Smooth muscle cell (in vitro differentiated cells): ENCODE results near the gene SNED1. TPM values are rescaled to one million over a fixed set of nuclear protein-coding genes. Genes with fewer than 3 reads are reported as not detected.

Experiments
- DNase-seq: peaks from one replicate; lab custom pipeline; 2025; ENCODE audit not compliant: unreplicated experiment; lab: John Stamatoyannopoulos, UW
- H2AFZ ChIP-seq: fragments of 200-600 bp; sonication (generic); 2 replicates; pipeline ENCODE4 v1.6.0; 2016; ENCODE audit warnings: antibody characterized with exemption, low read depth, mild to moderate bottlenecking
- H3F3A ChIP-seq: fragments of 200-600 bp; sonication (generic); 2 replicates; pipeline ENCODE4 v1.6.0; 2017; ENCODE audit warnings: antibody characterized with exemption, low read depth
- H3K27ac ChIP-seq: fragments of 200-600 bp; sonication (generic); 2 replicates; pipeline ENCODE4 v1.5.1; 2016; ENCODE audit warnings: low read depth, mild to moderate bottlenecking
- H3K27me3 ChIP-seq: fragments of 200-600 bp; sonication (generic); 2 replicates; pipeline ENCODE4 v1.6.1; 2016; ENCODE audit warnings: low read depth, mild to moderate bottlenecking
- H3K36me3 ChIP-seq: fragments of 200-600 bp; sonication (generic); 2 replicates; pipeline ENCODE4 v1.5.1; 2016; ENCODE audit warnings: low read depth
- H3K4me1 ChIP-seq: fragments of 200-600 bp; sonication (generic); 2 replicates; pipeline ENCODE4 v1.5.1; 2016; ENCODE audit warnings: low read depth
- H3K4me2 ChIP-seq: fragments of 200-600 bp; sonication (generic); 2 replicates; pipeline ENCODE4 v1.6.0; 2016; ENCODE audit warnings: mild to moderate bottlenecking
- H3K4me3 ChIP-seq: fragments of 200-600 bp; sonication (generic); 2 replicates; pipeline ENCODE4 v1.5.1; 2016; ENCODE audit warnings: mild to moderate bottlenecking
- H3K79me2 ChIP-seq: fragments of 200-600 bp; sonication (generic); 2 replicates; pipeline ENCODE4 v1.6.0; 2016; ENCODE audit warnings: low read depth, mild to moderate bottlenecking
- H3K9ac ChIP-seq: fragments of 200-600 bp; sonication (generic); 2 replicates; pipeline ENCODE4 v1.6.0; 2016; ENCODE audit warnings: low read depth
- H3K9me3 ChIP-seq: fragments of 200-600 bp; sonication (generic); replicated peaks from 2 replicates; pipeline ENCODE4 v1.5.1; 2016; ENCODE audit warnings: low read depth
- H4K20me1 ChIP-seq: fragments of 200-600 bp; sonication (generic); 2 replicates; pipeline ENCODE4 v1.6.0; 2016; ENCODE audit warnings: low read depth
- WGBS: methylation state at CpG from one replicate; pipeline ENCODE4 v1.1.7; 2016; ENCODE audit warnings: low lambda C conversion rate; 5-methylcytosine and 5-hydroxymethylcytosine counted together
- polyA plus RNA-seq: library from polyadenylated mRNA; unstranded; fragments of >200 nt; fragmentation: Nextera tagmentation; extraction: Ambion mirVana; gene quantifications from 2 replicates; pipeline ENCODE4 v1.2.1, GENCODE V29; 2016
- total RNA-seq: library from RNA; depleted of rRNA; stranded (reverse); fragments of >200 nt; gene quantifications from 2 replicates; pipeline ENCODE4 v1.2.3, GENCODE V29; 2014
- TF ChIP-seq, protein P1 (sequence below): fragments of 200-600 bp; sonication (generic); IDR thresholded peaks from 2 replicates; pipeline ENCODE4 v1.5.1; 2017; ENCODE audit warnings: borderline replicate concordance, mild to moderate bottlenecking, antibody characterized with exemption; ENCODE audit not compliant: insufficient read depth, poor library complexity, severe bottlenecking

The SNED1 gene
- total and polyA plus RNA-seq, 2 experiments from 2014 or later, result 0.36 to 3.0 TPM

DNA sequence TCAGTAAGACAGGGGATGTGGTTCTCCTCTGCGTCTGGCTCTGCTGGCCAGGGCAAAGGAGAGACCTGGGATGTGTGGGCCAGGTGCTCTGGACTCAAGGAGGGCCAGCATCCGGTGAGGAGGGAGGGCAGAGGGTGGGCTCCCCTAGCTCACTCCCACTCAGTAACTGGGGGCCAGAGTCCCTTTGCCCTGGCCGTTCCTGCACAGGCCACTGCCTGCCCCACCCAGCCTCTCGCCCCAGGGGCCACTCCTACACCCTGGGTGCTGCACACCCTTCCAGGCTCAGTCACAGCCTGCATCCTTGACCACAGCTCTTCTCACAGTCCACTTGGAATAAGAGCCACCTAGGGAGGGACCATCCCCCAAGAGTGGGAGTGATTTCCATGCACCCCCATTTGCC, 41.0 kb downstream of the SNED1 start:
- Histone ChIP-seq H3K27me3 (peaks cover 58% of the 10 kb centered on the region), H3K4me3 (no peak overlapping the region), H3K27ac (no peak overlapping the region), H3K79me2 (no peaks in the 10 kb centered on the region), H3K4me1 (peaks cover 3% of the 10 kb centered on the region), H3K36me3 (no peaks in the 10 kb centered on the region), H3F3A (no peaks in the 10 kb centered on the region), H3K4me2 (no peak overlapping the region), H3K9ac (no peak overlapping the region), H4K20me1 (no peaks in the 10 kb centered on the region), H2AFZ (no peak overlapping the region), H3K9me3 (no peaks in the 10 kb centered on the region)
- TF ChIP-seq, protein P1, sequence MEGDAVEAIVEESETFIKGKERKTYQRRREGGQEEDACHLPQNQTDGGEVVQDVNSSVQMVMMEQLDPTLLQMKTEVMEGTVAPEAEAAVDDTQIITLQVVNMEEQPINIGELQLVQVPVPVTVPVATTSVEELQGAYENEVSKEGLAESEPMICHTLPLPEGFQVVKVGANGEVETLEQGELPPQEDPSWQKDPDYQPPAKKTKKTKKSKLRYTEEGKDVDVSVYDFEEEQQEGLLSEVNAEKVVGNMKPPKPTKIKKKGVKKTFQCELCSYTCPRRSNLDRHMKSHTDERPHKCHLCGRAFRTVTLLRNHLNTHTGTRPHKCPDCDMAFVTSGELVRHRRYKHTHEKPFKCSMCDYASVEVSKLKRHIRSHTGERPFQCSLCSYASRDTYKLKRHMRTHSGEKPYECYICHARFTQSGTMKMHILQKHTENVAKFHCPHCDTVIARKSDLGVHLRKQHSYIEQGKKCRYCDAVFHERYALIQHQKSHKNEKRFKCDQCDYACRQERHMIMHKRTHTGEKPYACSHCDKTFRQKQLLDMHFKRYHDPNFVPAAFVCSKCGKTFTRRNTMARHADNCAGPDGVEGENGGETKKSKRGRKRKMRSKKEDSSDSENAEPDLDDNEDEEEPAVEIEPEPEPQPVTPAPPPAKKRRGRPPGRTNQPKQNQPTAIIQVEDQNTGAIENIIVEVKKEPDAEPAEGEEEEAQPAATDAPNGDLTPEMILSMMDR, result no peak
- 92% methylated on average over 3 of the region's 4 CpGs for WGBS
- DNase-seq, result no peak

DNA sequence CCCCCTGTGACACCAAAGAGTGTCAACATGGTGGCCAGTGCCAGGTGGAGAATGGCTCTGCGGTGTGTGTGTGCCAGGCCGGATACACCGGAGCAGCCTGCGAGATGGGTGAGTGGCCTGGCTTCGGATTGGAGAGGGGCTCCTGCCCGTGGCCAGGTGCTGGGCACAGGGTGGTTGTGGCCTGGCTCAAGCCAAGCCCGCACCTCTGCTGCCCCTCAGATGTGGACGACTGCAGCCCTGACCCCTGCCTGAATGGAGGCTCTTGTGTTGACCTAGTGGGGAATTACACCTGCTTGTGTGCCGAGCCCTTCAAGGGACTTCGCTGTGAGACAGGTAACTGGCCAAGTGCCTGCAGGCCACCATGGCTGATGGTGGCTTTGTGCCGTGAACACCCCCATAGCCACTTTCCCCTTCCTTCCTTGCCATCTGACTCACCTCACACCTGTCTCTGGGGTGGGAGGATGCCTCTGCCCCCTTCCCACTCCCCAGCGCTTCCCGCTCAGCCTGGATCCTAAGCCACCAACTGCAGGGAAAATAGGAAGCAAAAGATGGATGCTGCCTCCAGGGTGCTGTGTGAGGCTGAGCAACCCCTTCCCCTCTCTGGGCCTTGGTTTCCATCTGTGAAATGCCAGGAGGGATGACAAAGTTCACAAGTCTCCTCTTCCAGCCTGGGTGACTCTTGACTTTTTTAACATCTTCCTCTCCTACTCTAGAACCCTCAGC, 41.8 kb downstream of the SNED1 start:
- no peaks in the 10 kb centered on the region for H3K79me2 ChIP-seq
- no peaks in the 10 kb centered on the region for H3F3A ChIP-seq
- no peak overlapping the region for H3K4me3 ChIP-seq
- DNase-seq, result no peak
- no peak overlapping the region for H3K27ac ChIP-seq
- peaks cover 63% of the 10 kb centered on the region for H3K27me3 ChIP-seq
- TF ChIP-seq, protein P1, result no peak
- no peaks in the 10 kb centered on the region for H3K9me3 ChIP-seq
- peaks cover 3% of the 10 kb centered on the region for H3K4me1 ChIP-seq
- H3K9ac ChIP-seq, result no peak overlapping the region
- H3K4me2 ChIP-seq, result no peak overlapping the region
- H4K20me1 ChIP-seq, result no peaks in the 10 kb centered on the region
- no peak overlapping the region for H2AFZ ChIP-seq
- WGBS, result 93% methylated on average over 13 of the region's 13 CpGs
- H3K36me3 ChIP-seq, result no peaks in the 10 kb centered on the region

DNA sequence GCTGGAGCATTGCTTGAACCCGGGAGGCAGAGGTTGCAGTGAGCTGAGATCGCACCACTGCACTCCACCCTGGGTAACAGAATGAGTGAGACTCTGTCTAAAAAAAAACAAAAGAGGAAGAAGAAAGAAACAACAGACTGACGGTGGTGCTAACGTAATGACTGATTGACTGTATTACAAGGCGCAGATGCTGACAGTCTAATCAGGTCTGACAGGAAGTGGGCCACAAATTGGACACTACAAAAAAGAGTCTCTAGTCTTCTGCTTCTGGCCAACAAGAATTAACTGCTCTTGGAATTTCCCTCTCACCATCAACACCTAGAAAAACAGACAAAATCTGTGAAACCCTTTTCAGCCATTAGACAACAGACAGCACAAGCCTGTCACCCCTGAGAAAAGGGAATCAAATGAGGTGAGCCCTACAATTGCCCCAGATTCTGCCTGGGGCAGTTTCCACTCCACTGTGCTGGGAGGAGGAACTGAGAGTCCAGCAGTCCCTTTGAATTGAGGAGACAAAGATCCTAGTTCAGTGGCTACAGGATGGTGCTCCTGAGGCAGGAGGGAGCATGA, 43.3 kb downstream of the SNED1 start:
- Histone ChIP-seq H4K20me1 (no peaks in the 10 kb centered on the region), H3K9me3 (no peaks in the 10 kb centered on the region), H3K79me2 (no peaks in the 10 kb centered on the region), H3K27ac (no peak overlapping the region), H3K36me3 (no peaks in the 10 kb centered on the region), H3K4me2 (no peak overlapping the region), H2AFZ (no peak overlapping the region), H3K4me3 (no peak overlapping the region), H3F3A (no peaks in the 10 kb centered on the region), H3K4me1 (no peaks in the 10 kb centered on the region), H3K27me3 (peaks cover 51% of the 10 kb centered on the region), H3K9ac (no peak overlapping the region)
- no peak for DNase-seq
- TF ChIP-seq, protein P1, result no peak
- WGBS, result 74% methylated on average over 5 of the region's 5 CpGs

DNA sequence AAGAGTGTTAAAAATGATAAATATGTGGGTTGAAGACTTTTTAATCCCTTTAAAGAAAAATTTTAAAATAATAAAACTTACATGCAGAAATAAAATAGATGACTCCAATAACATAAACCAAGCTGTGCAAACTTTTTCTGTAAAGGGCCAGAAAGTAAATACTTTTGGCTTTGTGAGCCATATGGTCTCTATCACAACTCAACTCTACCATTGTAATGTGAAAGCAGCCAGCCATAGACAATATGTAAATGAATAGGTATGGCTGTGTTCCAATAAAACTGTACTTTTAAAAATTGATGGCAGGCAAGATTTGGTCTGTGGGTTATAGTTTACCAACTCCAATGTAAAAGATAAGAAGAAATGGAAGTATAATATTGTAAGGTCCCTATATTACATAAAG, 45.2 kb downstream of the SNED1 start:
- Histone ChIP-seq H3K27me3 (peaks cover 33% of the 10 kb centered on the region), H3K27ac (no peak overlapping the region), H3K4me2 (no peak overlapping the region), H3K9ac (no peak overlapping the region), H3K4me3 (no peak overlapping the region), H3K36me3 (no peaks in the 10 kb centered on the region), H3K79me2 (no peaks in the 10 kb centered on the region), H3K9me3 (no peaks in the 10 kb centered on the region), H4K20me1 (no peaks in the 10 kb centered on the region), H3K4me1 (no peaks in the 10 kb centered on the region), H3F3A (no peaks in the 10 kb centered on the region), H2AFZ (no peak overlapping the region)
- TF ChIP-seq, protein P1, result no peak
- DNase-seq, result no peak
